Skeletal muscle satellite cell (primary cell): ENCODE results near the gene SMIM45.

Experiments
- H3K27me3 ChIP-seq: 2 replicates; pipeline ENCODE4 v1.7.0; 2013; ENCODE audit warnings: low read length; ENCODE audit not compliant: control insufficient read depth, insufficient read depth
- H3K36me3 ChIP-seq: 2 replicates; pipeline ENCODE4 v1.7.0; 2013; ENCODE audit warnings: mild to moderate bottlenecking, control low read depth, low read length; ENCODE audit not compliant: insufficient read depth
- H3K4me1 ChIP-seq: 2 replicates; pipeline ENCODE4 v1.7.0; 2013; ENCODE audit warnings: low read length; ENCODE audit not compliant: control insufficient read depth, insufficient read depth
- H3K4me2 ChIP-seq: 2 replicates; pipeline ENCODE4 v1.7.0; 2013; ENCODE audit warnings: mild to moderate bottlenecking, low read length
- H3K4me3 ChIP-seq: 2 replicates; pipeline ENCODE4 v1.7.0; 2013; ENCODE audit warnings: low read length
- H3K9ac ChIP-seq: 2 replicates; pipeline ENCODE4 v1.7.0; 2013; ENCODE audit warnings: mild to moderate bottlenecking, low read depth, low read length, moderate library complexity
- H3K9me3 ChIP-seq: replicated peaks from 2 replicates; pipeline ENCODE4 v1.7.0; 2013; ENCODE audit warnings: mild to moderate bottlenecking, control low read depth, low read length

The SMIM45 gene

GRCh38 chr22:41966607-41967240 lies 14.8 kb downstream of the SMIM45 start:
- no peaks in the 10 kb centered on the region for H3K36me3 ChIP-seq
- H3K9ac ChIP-seq: no peak overlapping the region
- H3K4me2 ChIP-seq: no peak overlapping the region
- no peaks in the 10 kb centered on the region for H3K9me3 ChIP-seq
- H3K4me1 ChIP-seq: no peaks in the 10 kb centered on the region
- H3K4me3 ChIP-seq: no peak overlapping the region
- H3K27me3 ChIP-seq: peaks cover 34% of the 10 kb centered on the region

- Histone ChIP-seq H3K36me3 (no peaks in the 10 kb centered on the region), H3K27me3 (peaks cover 41% of the 10 kb centered on the region)
Measured at GRCh38 chr22:41968601-41969000, 16.7 kb downstream of the SMIM45 start.

DNA sequence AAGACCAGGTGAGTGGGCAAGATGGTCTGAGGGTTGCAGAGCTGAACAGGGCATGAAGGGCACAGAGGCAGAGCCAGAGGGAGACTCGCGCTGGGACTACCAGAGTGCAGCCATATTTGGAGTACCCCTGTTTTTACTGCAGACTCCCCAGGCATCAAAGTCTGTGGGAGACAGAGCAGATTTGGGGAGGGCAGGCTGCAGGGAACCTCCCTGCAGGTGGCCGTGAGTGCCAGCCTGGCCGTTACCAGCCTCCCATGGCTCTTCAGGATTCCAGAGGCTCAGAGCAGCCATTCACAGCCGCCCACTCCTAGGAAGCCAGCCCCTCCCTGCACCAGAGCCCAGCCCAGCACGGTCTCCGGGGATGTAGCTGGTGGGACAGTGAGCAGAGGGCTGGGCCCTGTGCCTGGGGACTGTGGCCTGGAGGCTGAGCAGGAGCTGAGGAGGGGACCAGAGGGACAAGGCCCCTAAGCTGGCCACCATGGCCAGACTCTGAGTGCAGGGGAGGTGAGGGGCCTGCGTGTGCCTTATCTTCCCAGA lies 17.2 kb downstream of the SMIM45 start, which contains the start of gene SEPTIN3:
Gene SEPTIN3, plus strand, starts transcription at position 334 of the 537 bp plus-strand sequence. CDS start 2,050 bp downstream, outside the sequence.
- Histone ChIP-seq H3K9ac (no peak within 1 kb of the TSS), H3K4me1 (no peaks in the 10 kb centered on the region), H3K9me3 (no peaks in the 10 kb centered on the region), H3K4me3 (no peak within 1 kb of the TSS), H3K4me2 (no peak within 1 kb of the TSS), H3K27me3 (peaks cover 35% of the 10 kb centered on the region), H3K36me3 (no peaks in the 10 kb centered on the region)

More at GRCh38 chr22:41968601-41969000, 16.7 kb downstream of the SMIM45 start:
- H3K4me1 ChIP-seq: no peaks in the 10 kb centered on the region
- H3K4me2 ChIP-seq: no peak overlapping the region
- H3K9ac ChIP-seq: no peak overlapping the region
- no peaks in the 10 kb centered on the region for H3K9me3 ChIP-seq
- no peak overlapping the region for H3K4me3 ChIP-seq

DNA sequence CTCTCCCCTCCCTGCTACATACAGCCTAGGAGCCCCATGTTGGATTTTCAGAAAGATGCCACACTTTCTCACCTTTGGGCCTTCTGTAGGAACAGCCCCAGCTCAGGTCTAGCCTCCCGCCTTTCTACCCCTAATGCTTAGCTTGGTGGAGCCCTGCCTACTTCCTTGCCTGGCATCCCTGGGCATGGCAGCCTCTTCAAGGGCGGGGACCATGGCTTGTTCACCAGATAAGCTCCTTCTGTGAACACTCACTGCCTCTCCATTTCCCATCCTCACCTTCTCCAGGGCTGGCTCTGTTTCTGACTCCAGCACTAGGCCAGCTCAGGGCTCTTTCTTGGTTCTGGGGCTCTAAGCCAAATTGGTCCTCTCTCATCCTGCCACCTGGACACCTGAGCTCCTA lies 18.7 kb downstream of the SMIM45 start:
- Histone ChIP-seq H3K4me1 (no peaks in the 10 kb centered on the region), H3K9ac (no peak overlapping the region), H3K27me3 (peaks cover 40% of the 10 kb centered on the region), H3K4me2 (no peak overlapping the region), H3K36me3 (no peaks in the 10 kb centered on the region), H3K9me3 (no peaks in the 10 kb centered on the region), H3K4me3 (no peak overlapping the region)

DNA sequence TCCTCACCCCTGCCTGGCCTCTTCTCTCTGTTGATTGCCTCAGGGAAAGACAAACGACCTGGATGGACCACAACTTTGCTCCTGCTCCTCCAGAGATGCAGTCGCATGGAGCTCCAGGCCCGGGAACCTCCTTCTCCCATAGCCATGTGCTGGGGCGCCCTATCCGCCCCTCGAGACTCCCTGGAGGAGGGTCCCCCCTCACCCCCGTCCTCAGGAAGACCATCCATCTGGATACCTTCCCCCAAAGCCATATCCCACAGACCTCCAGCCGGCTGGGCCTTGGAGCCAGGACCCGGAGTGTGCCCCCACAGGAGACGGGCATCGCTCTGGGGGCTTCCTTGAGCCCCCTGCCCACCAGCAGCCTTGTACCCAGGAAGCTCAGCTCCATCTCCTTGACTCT lies 19.5 kb downstream of the SMIM45 start:
- Histone ChIP-seq H3K4me3 (no peak overlapping the region), H3K27me3 (peaks cover 48% of the 10 kb centered on the region), H3K4me1 (no peaks in the 10 kb centered on the region), H3K9me3 (no peaks in the 10 kb centered on the region), H3K36me3 (no peaks in the 10 kb centered on the region), H3K9ac (no peak overlapping the region), H3K4me2 (no peak overlapping the region)

- Histone ChIP-seq H3K4me3 (no peak overlapping the region), H3K27me3 (peaks cover 74% of the 10 kb centered on the region), H3K9me3 (no peaks in the 10 kb centered on the region), H3K4me2 (no peak overlapping the region), H3K4me1 (no peaks in the 10 kb centered on the region), H3K9ac (no peak overlapping the region), H3K36me3 (no peaks in the 10 kb centered on the region)
Measured at GRCh38 chr22:41974691-41975290, 22.8 kb downstream of the SMIM45 start.

DNA sequence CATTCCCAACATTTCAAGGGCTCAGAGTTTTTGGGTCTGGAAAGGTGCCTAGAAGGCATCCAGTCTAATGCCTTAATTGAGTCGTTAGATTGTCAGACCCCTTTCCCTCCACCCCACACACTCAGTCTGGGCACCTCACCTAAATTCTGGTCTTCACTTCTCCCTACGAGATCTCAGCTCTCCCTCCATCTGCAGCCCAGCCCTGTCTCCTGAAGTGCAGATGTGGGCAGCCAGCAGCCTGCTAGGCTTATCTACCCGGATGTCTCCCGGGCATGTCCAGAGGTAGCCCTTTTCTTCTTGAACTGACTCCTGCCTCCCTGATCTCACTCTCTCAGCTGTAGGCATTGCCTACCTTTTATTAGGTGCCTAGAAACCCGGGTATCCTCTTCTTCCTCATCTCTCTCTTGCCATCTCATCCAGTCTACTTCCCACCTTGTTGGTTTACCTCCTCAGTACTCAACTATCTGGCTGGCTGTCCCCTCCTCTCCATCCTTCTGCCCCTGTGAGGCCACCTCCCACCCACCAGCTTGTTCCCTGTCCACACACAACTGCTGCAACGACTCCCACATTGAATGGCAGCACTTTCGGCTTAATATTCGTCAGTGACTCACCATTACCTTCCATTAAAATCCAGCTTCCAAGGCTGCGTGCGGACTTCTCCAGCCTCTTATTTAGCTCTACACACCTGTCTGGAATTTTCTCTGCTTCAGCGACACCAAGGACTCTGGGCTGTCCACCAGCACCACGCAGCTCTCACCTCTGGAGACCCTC lies 23.5 kb downstream of the SMIM45 start:
- Histone ChIP-seq H3K4me3 (no peak overlapping the region), H3K4me1 (no peaks in the 10 kb centered on the region), H3K9ac (no peak overlapping the region), H3K36me3 (no peaks in the 10 kb centered on the region), H3K9me3 (no peaks in the 10 kb centered on the region), H3K27me3 (peaks cover 70% of the 10 kb centered on the region), H3K4me2 (no peak overlapping the region)

DNA sequence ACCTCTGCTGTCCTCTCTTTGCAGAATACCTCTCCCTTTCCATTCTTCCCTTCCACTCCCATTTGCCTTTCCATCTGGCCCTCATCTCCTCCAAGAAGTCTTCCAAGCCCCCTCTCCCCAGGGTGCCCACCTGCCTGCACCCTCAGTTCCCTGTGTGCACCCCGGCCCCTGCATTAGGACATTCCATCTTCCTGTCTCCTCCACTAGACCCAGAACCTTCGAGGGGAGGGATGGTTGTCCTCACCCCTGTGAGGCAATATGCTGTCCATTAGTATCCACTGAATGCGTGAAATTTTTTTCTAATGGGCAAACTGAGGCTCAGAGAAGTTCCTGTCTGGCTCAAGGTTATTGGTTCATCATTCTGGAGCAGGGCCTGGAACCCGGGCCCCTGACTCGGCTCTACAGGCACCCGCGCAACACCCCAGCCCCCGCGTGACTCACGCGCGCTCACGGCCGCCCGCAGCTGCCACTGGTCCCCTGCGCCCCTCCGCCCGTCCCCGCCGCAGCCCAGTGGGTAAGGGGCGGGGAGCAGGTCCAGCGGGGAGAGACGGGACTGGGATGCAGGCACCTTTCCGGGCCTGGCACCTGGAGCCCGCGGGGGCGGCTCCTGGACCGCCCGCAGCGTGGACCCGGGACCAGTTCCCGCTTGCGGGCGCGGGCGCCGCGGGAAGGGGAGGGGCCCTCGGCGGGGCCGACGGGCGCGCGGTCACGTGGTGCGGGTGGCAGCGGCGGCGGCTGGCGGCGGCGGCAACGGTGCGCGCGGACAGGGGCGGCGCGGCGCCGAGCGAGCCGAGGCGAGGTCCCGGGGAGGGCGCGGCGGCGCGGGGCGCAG lies 24.3 kb downstream of the SMIM45 start:
- peaks cover 64% of the 10 kb centered on the region for H3K27me3 ChIP-seq
- H3K9ac ChIP-seq: no peak overlapping the region
- H3K4me3 ChIP-seq: peak overlapping the region; percentile 54

GRCh38 chr22:41976961-41977566 lies 25.1 kb downstream of the SMIM45 start:
- Histone ChIP-seq H3K9ac (no peak overlapping the region), H3K4me3 (peak overlapping the region; percentile 39), H3K36me3 (no peaks in the 10 kb centered on the region), H3K4me1 (no peaks in the 10 kb centered on the region), H3K27me3 (peaks cover 57% of the 10 kb centered on the region), H3K4me2 (peak overlapping the region; percentile 47), H3K9me3 (no peaks in the 10 kb centered on the region)

More for the DNA sequence above, 24.3 kb downstream of the SMIM45 start:
- H3K4me2 ChIP-seq: peak overlapping the region; percentile 75
- no peaks in the 10 kb centered on the region for H3K9me3 ChIP-seq
- H3K36me3 ChIP-seq: no peaks in the 10 kb centered on the region
- H3K4me1 ChIP-seq: no peaks in the 10 kb centered on the region

GRCh38 chr22:41978732-41979131 lies 26.8 kb downstream of the SMIM45 start:
- Histone ChIP-seq H3K9ac (no peak overlapping the region), H3K4me2 (no peak overlapping the region), H3K4me1 (no peaks in the 10 kb centered on the region), H3K27me3 (peaks cover 53% of the 10 kb centered on the region), H3K4me3 (no peak overlapping the region), H3K36me3 (no peaks in the 10 kb centered on the region), H3K9me3 (no peaks in the 10 kb centered on the region)
